HG03442 (cell line): Measurements from ENCODE around the gene HECW1.
"Not testable (repeated sequence)": the region's sequence is repeated elsewhere in the genome, so short reads cannot be mapped to it uniquely, and the experiment has no call there.

Source experiments
- ATAC-seq: cut with Tn5 transposase; IDR thresholded peaks from one replicate; pipeline ENCODE4 v1.9.1; 2021; ENCODE audit warnings: mild to moderate bottlenecking, moderate library complexity; ENCODE audit not compliant: unreplicated experiment

HECW1 gene

GRCh38 chr7:43345696-43346095 lies 233.2 kb downstream of the HECW1 start:
- ATAC-seq, result not testable (repeated sequence)

GRCh38 chr7:43351683-43352082 lies 239.2 kb downstream of the HECW1 start:
- ATAC-seq, result no peak

GRCh38 chr7:43353902-43354301 lies 241.5 kb downstream of the HECW1 start:
- no peak for ATAC-seq

- ATAC-seq, result no peak
These were observed 250.2 kb downstream of the HECW1 start for GRCh38 chr7:43362652-43363034.

GRCh38 chr7:43363035-43363791 lies 250.8 kb downstream of the HECW1 start:
- ATAC-seq, result no peak

GRCh38 chr7:43364391-43364790 lies 251.9 kb downstream of the HECW1 start:
- ATAC-seq, result no peak

GRCh38 chr7:43372676-43373355 lies 260.4 kb downstream of the HECW1 start:
- ATAC-seq, result no peak

- ATAC-seq, result no peak
These were observed 264.9 kb downstream of the HECW1 start for GRCh38 chr7:43377196-43377960.

GRCh38 chr7:43379210-43379609 lies 266.8 kb downstream of the HECW1 start:
- no peak for ATAC-seq

GRCh38 chr7:43384616-43385308 lies 272.3 kb downstream of the HECW1 start:
- no peak for ATAC-seq

- ATAC-seq, result no peak
These were observed 272.8 kb downstream of the HECW1 start for GRCh38 chr7:43385309-43385680.

- ATAC-seq, result no peak
These were observed 273.4 kb downstream of the HECW1 start for GRCh38 chr7:43385856-43386255.

- no peak for ATAC-seq
These were observed 275.5 kb downstream of the HECW1 start for GRCh38 chr7:43387932-43388331.

- ATAC-seq, result no peak
These were observed 278.1 kb downstream of the HECW1 start for GRCh38 chr7:43390576-43390975.

GRCh38 chr7:43391518-43391917 lies 279.1 kb downstream of the HECW1 start:
- no peak for ATAC-seq

GRCh38 chr7:43392638-43393330 lies 280.3 kb downstream of the HECW1 start:
- no peak for ATAC-seq

GRCh38 chr7:43394441-43395130 lies 282.1 kb downstream of the HECW1 start:
- no peak for ATAC-seq

GRCh38 chr7:43395351-43395750 lies 282.9 kb downstream of the HECW1 start:
- ATAC-seq, result no peak

- no peak for ATAC-seq
These were observed 283.8 kb downstream of the HECW1 start for GRCh38 chr7:43396187-43396740.

- ATAC-seq, result no peak
These were observed 286.4 kb downstream of the HECW1 start for GRCh38 chr7:43398831-43399230.
